ENCODE measurements around the gene PAQR8. TPM values are rescaled to one million over a fixed set of nuclear protein-coding genes. Genes with fewer than 3 reads are reported as not detected.

PAQR8 gene
- total and polyA plus RNA-seq, 2 of the 13 experiments (the other 11 are each of a cell fraction or from before 2014, with no cell fraction given), result 37.7 to 50.7 TPM

- TF ChIP-seq ARID5B (CRISPR knock-in tag; IDR thresholded peaks at IDR 0.05) (peak; percentile 77), ZBTB3 (CRISPR knock-in tag; IDR thresholded peaks at IDR 0.05; ENCODE audit: borderline replicate concordance, low read depth) (no peak), IRX3 (CRISPR knock-in tag; IDR thresholded peaks at IDR 0.05; ENCODE audit: borderline replicate concordance, low read depth) (no peak), LRRFIP1 (CRISPR knock-in tag; conservative IDR thresholded peaks at IDR 0.05) (no peak), DMAP1 (CRISPR knock-in tag; IDR thresholded peaks at IDR 0.05) (no peak), MTF2 (CRISPR knock-in tag; IDR thresholded peaks at IDR 0.05; ENCODE audit: borderline replicate concordance) (no peak), KLF15 (CRISPR knock-in tag; IDR thresholded peaks at IDR 0.05; ENCODE audit: borderline replicate concordance) (no peak), ZNF138 (CRISPR knock-in tag; IDR thresholded peaks at IDR 0.05; ENCODE audit: low read depth) (no peak), AHDC1 (CRISPR knock-in tag; IDR thresholded peaks at IDR 0.05; ENCODE audit: borderline replicate concordance) (no peak), TOE1 (CRISPR knock-in tag; IDR thresholded peaks at IDR 0.05) (no peak), CREB3 (CRISPR knock-in tag; IDR thresholded peaks at IDR 0.05) (no peak), ZNF121 (CRISPR knock-in tag; IDR thresholded peaks at IDR 0.05) (no peak), XBP1 (CRISPR knock-in tag; IDR thresholded peaks at IDR 0.05) (no peak), HIVEP1 (CRISPR knock-in tag; IDR thresholded peaks at IDR 0.05) (no peak)
Observed at GRCh38 chr6:52317841-52318581, 43.9 kb upstream of the PAQR8 start (continued).
